ENCODE results near the gene SLC51B.
"Not testable (repeated sequence)": the region's sequence is repeated elsewhere in the genome, so short reads cannot be mapped to it uniquely, and the experiment has no call there.

The SLC51B gene

GRCh38 chr15:65084500-65085206 is 39.5 kb downstream of the SLC51B start:
- no peak for DNase-seq (ENCODE audit: low read depth)

GRCh38 chr15:65085207-65085753 is 40.1 kb downstream of the SLC51B start:
- DNase-seq (ENCODE audit: low read depth) = no peak

GRCh38 chr15:65085990-65086679 is 40.9 kb downstream of the SLC51B start:
- DNase-seq (ENCODE audit: low read depth) = no peak

- DNase-seq (ENCODE audit: low read depth) = no peak
Measured at GRCh38 chr15:65086680-65087111, 41.5 kb downstream of the SLC51B start.

- no peak for DNase-seq (ENCODE audit: low read depth)
Measured at GRCh38 chr15:65087411-65087810, 42.2 kb downstream of the SLC51B start.

- DNase-seq (ENCODE audit: low read depth) = no peak
Measured at GRCh38 chr15:65087873-65088642, 42.9 kb downstream of the SLC51B start.

GRCh38 chr15:65088643-65089021 is 43.4 kb downstream of the SLC51B start:
- DNase-seq (ENCODE audit: low read depth) = no peak

GRCh38 chr15:65089206-65089824 is 44.1 kb downstream of the SLC51B start:
- no peak for DNase-seq (ENCODE audit: low read depth)

- DNase-seq (ENCODE audit: low read depth) = no peak
Measured at GRCh38 chr15:65091946-65092770, 47.0 kb downstream of the SLC51B start.

- DNase-seq (ENCODE audit: low read depth) = no peak
Measured at GRCh38 chr15:65092911-65093792, 48.0 kb downstream of the SLC51B start.

GRCh38 chr15:65093793-65094170 is 48.6 kb downstream of the SLC51B start:
- not testable (repeated sequence) for DNase-seq (ENCODE audit: low read depth)

- no peak for DNase-seq (ENCODE audit: low read depth)
Measured at GRCh38 chr15:65094294-65094995, 49.3 kb downstream of the SLC51B start.

GRCh38 chr15:65095011-65095746 is 50.0 kb downstream of the SLC51B start:
- no peak for DNase-seq (ENCODE audit: low read depth)

GRCh38 chr15:65095747-65096104 is 50.5 kb downstream of the SLC51B start:
- no peak for DNase-seq (ENCODE audit: low read depth)

- no peak for DNase-seq (ENCODE audit: low read depth)
Measured at GRCh38 chr15:65096481-65097385, 51.5 kb downstream of the SLC51B start.

- no peak for DNase-seq (ENCODE audit: low read depth)
Measured at GRCh38 chr15:65097651-65098263, 52.6 kb downstream of the SLC51B start.

- DNase-seq (ENCODE audit: low read depth) = no peak
Measured at GRCh38 chr15:65099336-65099735, 54.1 kb downstream of the SLC51B start.

All from activated T-helper 9 cell treated with anti-CD3 and anti-CD28 coated beads, Interleukin-2, amount 50 U/mL, for 16 hours (primary cell).